Activated naive CD4-positive, alpha-beta T cell treated with anti-CD3 and anti-CD28 coated beads, Interleukin-2, amount 10 ng/mL, durations not matched to agents 7 days and 5 days (primary cell): Measurements from ENCODE around the gene SCGB1C1.
"Not testable (repeated sequence)": the region's sequence is repeated elsewhere in the genome, so short reads cannot be mapped to it uniquely, and the experiment has no call there.

Experiments
- CTCF ChIA-PET: fragments of 350-600 bp; sonication (Branson Sonifier 250); formaldehyde crosslinking; loops from one replicate; lab custom pipeline; 2021; ENCODE audit warnings: antibody characterized with exemption; lab: Charles Lee
- DNase-seq: peaks from one replicate; pipeline ENCODE4 v3.0.0-alpha.2; 2020
- H3K27ac Mint-ChIP-seq: one replicate; pipeline ENCODE4 v1.8.0; 2021; ENCODE audit warnings: mild to moderate bottlenecking, moderate library complexity, mixed read lengths
- H3K27me3 Mint-ChIP-seq: one replicate; pipeline ENCODE4 v1.8.0; 2021; ENCODE audit warnings: mild to moderate bottlenecking, mixed read lengths
- H3K36me3 Mint-ChIP-seq: one replicate; pipeline ENCODE4 v1.8.0; 2021; ENCODE audit warnings: mixed read lengths
- H3K4me1 Mint-ChIP-seq: one replicate; pipeline ENCODE4 v1.8.0; 2021; ENCODE audit warnings: mixed read lengths
- H3K4me3 Mint-ChIP-seq: one replicate; pipeline ENCODE4 v1.8.0; 2021; ENCODE audit warnings: mild to moderate bottlenecking, moderate library complexity, mixed read lengths
- H3K9me3 Mint-ChIP-seq: one replicate; pipeline ENCODE4 v1.8.0; 2021; ENCODE audit warnings: mixed read lengths

Gene SCGB1C1

GRCh38 chr11:235180-235579, 42.3 kb downstream of the SCGB1C1 start:
- Mint-ChIP-seq H3K9me3 (no peaks in the 10 kb centered on the region), H3K27ac (no peak overlapping the region), H3K4me1 (peaks cover 32% of the 10 kb centered on the region), H3K36me3 (peaks cover 8% of the 10 kb centered on the region), H3K27me3 (no peaks in the 10 kb centered on the region), H3K4me3 (peak overlapping the region; percentile 94)
- no peak for DNase-seq
- CTCF ChIA-PET = interaction anchor here (1.1 to 1.4 kb wide), 2 partner anchors 15 to 28 kb away, joined by 3 read pairs; partner anchors contain the start of genes BET1L and RIC8A

- peaks cover 10% of the 10 kb centered on the region for H3K36me3 Mint-ChIP-seq
- CTCF ChIA-PET = interaction anchor here (1.1 kb wide), 1 partner anchor 15 kb away, joined by 3 read pairs; no protein-coding TSS in a partner anchor
- H3K4me3 Mint-ChIP-seq = peak overlapping the region; percentile 94
- peaks cover 35% of the 10 kb centered on the region for H3K4me1 Mint-ChIP-seq
- no peaks in the 10 kb centered on the region for H3K9me3 Mint-ChIP-seq
- no peaks in the 10 kb centered on the region for H3K27me3 Mint-ChIP-seq
- peak overlapping the region; percentile 90 for H3K27ac Mint-ChIP-seq
- DNase-seq = no peak
Measured at GRCh38 chr11:235609-235996, 42.7 kb downstream of the SCGB1C1 start.

GRCh38 chr11:235997-236773, 43.3 kb downstream of the SCGB1C1 start, which contains the start of gene SIRT3:
TSS of gene SIRT3 (minus strand) at chr11:236342. CDS start at chr11:236328, 14 bp downstream.
- H3K4me1 Mint-ChIP-seq = peaks cover 36% of the 10 kb centered on the region
- peak within 1 kb of the TSS; percentile 98 for H3K27ac Mint-ChIP-seq
- peak; percentile 87 for DNase-seq
- peak within 1 kb of the TSS; percentile 94 for H3K4me3 Mint-ChIP-seq
- peaks cover 12% of the 10 kb centered on the region for H3K36me3 Mint-ChIP-seq
- H3K27me3 Mint-ChIP-seq = no peaks in the 10 kb centered on the region
- no peaks in the 10 kb centered on the region for H3K9me3 Mint-ChIP-seq
- CTCF ChIA-PET = interaction anchor here (1.6 to 2.0 kb wide), 2 partner anchors 14 to 29 kb away, joined by 5 to 24 read pairs; partner anchors contain the start of genes BET1L and RIC8A

- DNase-seq = peak; percentile 92
- no peaks in the 10 kb centered on the region for H3K27me3 Mint-ChIP-seq
- peak within 1 kb of the TSS; percentile 94 for H3K4me3 Mint-ChIP-seq
- H3K4me1 Mint-ChIP-seq = peaks cover 44% of the 10 kb centered on the region
- H3K27ac Mint-ChIP-seq = peak within 1 kb of the TSS; percentile 98
- H3K9me3 Mint-ChIP-seq = no peaks in the 10 kb centered on the region
- CTCF ChIA-PET = interaction anchor here (0.6 to 2.0 kb wide), 5 partner anchors 13 to 363 kb away, joined by 3 to 24 read pairs (median 3); partner anchors contain the start of genes BET1L and RIC8A
- H3K36me3 Mint-ChIP-seq = peaks cover 21% of the 10 kb centered on the region
Measured at GRCh38 chr11:236774-237767, 44.2 kb downstream of the SCGB1C1 start, which contains the start of gene PSMD13. TSS of gene PSMD13 (plus strand) at chr11:236976. CDS start at chr11:237050, 74 bp downstream.

GRCh38 chr11:238346-238745, 45.5 kb downstream of the SCGB1C1 start:
- H3K9me3 Mint-ChIP-seq, DNase-seq, H3K27me3 Mint-ChIP-seq: not testable (repeated sequence)
- CTCF ChIA-PET = interaction anchor here (1.4 to 2.0 kb wide), 3 partner anchors 12 to 210 kb away, joined by 3 to 24 read pairs (median 3); no protein-coding TSS in a partner anchor
- H3K4me3 Mint-ChIP-seq = peak overlapping the region; percentile 94
- H3K36me3 Mint-ChIP-seq = peaks cover 27% of the 10 kb centered on the region
- H3K4me1 Mint-ChIP-seq = peaks cover 48% of the 10 kb centered on the region
- peak overlapping the region; percentile 21 for H3K27ac Mint-ChIP-seq

- H3K27ac Mint-ChIP-seq = no peak overlapping the region
- no peaks in the 10 kb centered on the region for H3K27me3 Mint-ChIP-seq
- H3K4me3 Mint-ChIP-seq = no peak overlapping the region
- CTCF ChIA-PET = interaction anchor here (0.7 kb wide), 1 partner anchor 8 kb away, joined by 3 read pairs; no protein-coding TSS in a partner anchor
- no peak for DNase-seq
- H3K4me1 Mint-ChIP-seq = peaks cover 43% of the 10 kb centered on the region
- peaks cover 36% of the 10 kb centered on the region for H3K36me3 Mint-ChIP-seq
- H3K9me3 Mint-ChIP-seq = no peaks in the 10 kb centered on the region
Measured at GRCh38 chr11:240315-240714, 47.4 kb downstream of the SCGB1C1 start.

- no peak for DNase-seq
- no peaks in the 10 kb centered on the region for H3K9me3 Mint-ChIP-seq
- CTCF ChIA-PET = interaction anchor here (2.2 kb wide), 1 partner anchor 9 kb away, joined by 7 read pairs; no protein-coding TSS in a partner anchor
- peaks cover 39% of the 10 kb centered on the region for H3K4me1 Mint-ChIP-seq
- H3K27ac Mint-ChIP-seq = peak overlapping the region; percentile 13
- peaks cover 47% of the 10 kb centered on the region for H3K36me3 Mint-ChIP-seq
- no peaks in the 10 kb centered on the region for H3K27me3 Mint-ChIP-seq
- no peak overlapping the region for H3K4me3 Mint-ChIP-seq
Measured at GRCh38 chr11:241634-242033, 48.8 kb downstream of the SCGB1C1 start.
